SK-N-SH (cell line): ENCODE data around the gene CYTL1. TPM values are rescaled to one million over a fixed set of nuclear protein-coding genes. Genes with fewer than 3 reads are reported as not detected.

Source experiments
- CTCF ChIA-PET: fragments of 300-600, 350-600 bp; formaldehyde crosslinking; extraction: SDS; loops from one replicate; lab custom pipeline; 2021; lab: Yijun Ruan, JAX
- POLR2A ChIA-PET: fragments of 350-600 bp; sonication (Branson Sonifier 250); formaldehyde crosslinking; extraction: SDS; loops from one replicate; lab custom pipeline; 2020; ENCODE audit warnings: antibody characterized with exemption, inconsistent platforms; lab: Yijun Ruan, JAX
- DNase-seq: peaks from one replicate; pipeline ENCODE4 v3.0.0; 2012
- H2AFZ ChIP-seq: fragments of 200-600 bp; sonication (generic); 2 replicates; pipeline ENCODE4 v1.8.1; 2016; ENCODE audit warnings: antibody characterized with exemption, mild to moderate bottlenecking, low read depth
- H3F3A ChIP-seq: fragments of 200-600 bp; sonication (generic); replicated peaks from 2 replicates; pipeline ENCODE3; 2016; ENCODE audit warnings: antibody characterized with exemption, mild to moderate bottlenecking; ENCODE audit not compliant: insufficient read depth
- H3K27ac ChIP-seq, 2 experiments: fragments of 200-500 bp in 1 of 2; fragments of 200-600 bp in 1 of 2; sonication (Bioruptor generic) in 1 of 2; sonication (generic), shearing (Covaris generic) in 1 of 2; 2 replicates each; pipeline versions ENCODE4 v1.5.1 to v1.6.1; 2014 to 2016; ENCODE audit warnings: low read depth in 2 of 2, inconsistent platforms in 1 of 2, low read length in 1 of 2, mild to moderate bottlenecking in 1 of 2, mixed read lengths in 1 of 2
- H3K27me3 ChIP-seq: fragments of 200-600 bp; sonication (generic), shearing (Covaris generic); 2 replicates; pipeline ENCODE4 v1.6.1; 2016; ENCODE audit warnings: mixed run types; ENCODE audit not compliant: insufficient read depth
- H3K36me3 ChIP-seq, 2 experiments: fragments of 200-500 bp in 1 of 2; fragments of 200-600 bp in 1 of 2; sonication (Bioruptor generic) in 1 of 2; sonication (generic) in 1 of 2; replicated peaks in 1 of 2; 2 replicates each; pipeline versions ENCODE3 to v1.5.1; 2014 to 2016; ENCODE audit warnings: low read length in 1 of 2, mild to moderate bottlenecking in 1 of 2; ENCODE audit not compliant: insufficient read depth in 2 of 2, control insufficient read depth in 1 of 2
- H3K4me1 ChIP-seq, 2 experiments: fragments of 200-500 bp in 1 of 2; fragments of 200-600 bp in 1 of 2; sonication (Bioruptor generic) in 1 of 2; sonication (generic), shearing (Covaris generic) in 1 of 2; 2 replicates each; pipeline versions ENCODE4 v1.5.1 to v1.6.1; 2014 to 2016; ENCODE audit warnings: low read depth in 1 of 2, low read length in 1 of 2, mixed run types in 1 of 2; ENCODE audit not compliant: insufficient read depth in 2 of 2, control insufficient read depth in 1 of 2
- H3K4me2 ChIP-seq: fragments of 200-600 bp; sonication (generic), shearing (Covaris generic); 2 replicates; pipeline ENCODE4 v1.6.1; 2017; ENCODE audit warnings: mixed run types
- H3K4me3 ChIP-seq, 2 experiments: fragments of 200-500 bp in 1 of 2; fragments of 200-600 bp in 1 of 2; sonication (Bioruptor generic) in 1 of 2; sonication (generic), shearing (Covaris generic) in 1 of 2; 2 replicates each; pipeline versions ENCODE4 v1.5.1 to v1.8.1; 2014 to 2016; ENCODE audit warnings: low read depth in 2 of 2, inconsistent platforms in 1 of 2, low read length in 1 of 2, mild to moderate bottlenecking in 1 of 2, mixed read lengths in 1 of 2, moderate library complexity in 1 of 2
- H3K79me2 ChIP-seq: fragments of 200-600 bp; sonication (generic); 2 replicates; pipeline ENCODE4 v1.8.1; 2017; ENCODE audit warnings: mild to moderate bottlenecking; ENCODE audit not compliant: insufficient read depth
- H3K9ac ChIP-seq: fragments of 200-600 bp; sonication (generic); 2 replicates; pipeline ENCODE4 v1.6.1; 2017; ENCODE audit warnings: mixed run types
- H3K9me2 ChIP-seq: fragments of 200-600 bp; sonication (generic); 2 replicates; pipeline ENCODE4 v1.6.1; 2017; ENCODE audit warnings: mixed run types
- H3K9me3 ChIP-seq: fragments of 200-600 bp; sonication (generic); 2 replicates; pipeline ENCODE4 v1.6.1; 2017; ENCODE audit warnings: mixed run types, mild to moderate bottlenecking, moderate library complexity
- H4K20me1 ChIP-seq: fragments of 200-600 bp; sonication (generic); 2 replicates; pipeline ENCODE4 v1.6.1; 2017; ENCODE audit warnings: mild to moderate bottlenecking, mixed run types; ENCODE audit not compliant: insufficient read depth
- CHD2 ChIP-seq: fragments of 150-350 bp; IDR thresholded peaks from 2 replicates; pipeline ENCODE4 v1.6.1; 2018; ENCODE audit warnings: low read length; ENCODE audit not compliant: partially characterized antibody
- CTCF ChIP-seq: fragments of 200-600 bp; sonication (generic); IDR thresholded peaks from 2 replicates; pipeline ENCODE4 v1.6.1; 2017; ENCODE audit warnings: antibody characterized with exemption, mild to moderate bottlenecking, moderate library complexity
- ELF1 ChIP-seq: IDR thresholded peaks from 2 replicates; pipeline ENCODE4 v1.4.0; 2012
- FOSL2 ChIP-seq: IDR thresholded peaks from 2 replicates; pipeline ENCODE4 v1.4.0; 2012; ENCODE audit warnings: low read depth, mild to moderate bottlenecking, moderate library complexity, borderline replicate concordance
- FOXJ3 ChIP-seq: sonication (generic); formaldehyde crosslinking; IDR thresholded peaks from 2 replicates; pipeline ENCODE4 v1.5.1; 2020; ENCODE audit warnings: mild to moderate bottlenecking, missing genetic modification reagents
- GABPA ChIP-seq: IDR thresholded peaks from 2 replicates; pipeline ENCODE4 v1.4.0; 2012; ENCODE audit warnings: low read depth, mild to moderate bottlenecking
- IRF3 ChIP-seq: fragments of 150-350 bp; IDR thresholded peaks from 2 replicates; pipeline ENCODE4 v1.6.1; 2016; ENCODE audit warnings: mild to moderate bottlenecking, low read depth, low read length
- REST ChIP-seq: IDR thresholded peaks from 2 replicates; pipeline ENCODE4 v1.6.1; 2012; ENCODE audit warnings: mild to moderate bottlenecking, low read depth, low read length, moderate library complexity
- SMC3 ChIP-seq: IDR thresholded peaks from 2 replicates; pipeline ENCODE4 v1.6.1; 2012; ENCODE audit warnings: low read depth, low read length, improper control_type of control experiment
- TAF1 ChIP-seq: IDR thresholded peaks from 2 replicates; pipeline ENCODE4 v1.6.1; 2012; ENCODE audit warnings: low read depth, mild to moderate bottlenecking, low read length, moderate library complexity, borderline replicate concordance
- USF1 ChIP-seq: IDR thresholded peaks from 2 replicates; pipeline ENCODE4 v1.4.0; 2012; ENCODE audit warnings: low read depth, borderline replicate concordance
- WGBS: methylation state at CpG from one replicate; pipeline ENCODE4 v1.1.6; 2017; ENCODE audit warnings: low lambda C conversion rate; 5-methylcytosine and 5-hydroxymethylcytosine counted together
- polyA plus RNA-seq, 3 experiments: library from polyadenylated mRNA; depleted of rRNA; stranded (reverse); fragments of >200 nt; gene quantifications; 2 replicates each; pipeline ENCODE4 v1.2.3, GENCODE V29; 2012

Gene CYTL1
- polyA plus RNA-seq, 1 of the 3 experiments (the other 2 are of a cell fraction), result 3.0 TPM

GRCh38 chr4:4994312-4995097 lies 24.8 kb downstream of the CYTL1 start:
- no peak for TF ChIP-seq REST
- TF ChIP-seq USF1, result no peak
- TF ChIP-seq ELF1, result no peak
- no peak for TF ChIP-seq SMC3
- TF ChIP-seq FOSL2, result no peak
- no peak for TF ChIP-seq GABPA
- TF ChIP-seq, all 33 proteins: peak for 0
- Histone ChIP-seq H3K9me3 (no peaks in the 10 kb centered on the region), H3K4me2 (no peak overlapping the region), H4K20me1 (no peaks in the 10 kb centered on the region), H3K9me2 (no peaks in the 10 kb centered on the region), H3K27ac (no peak overlapping the region), H3K79me2 (no peaks in the 10 kb centered on the region), H2AFZ (no peak overlapping the region), H3K9ac (no peak overlapping the region), H3K27me3 (no peaks in the 10 kb centered on the region), H3F3A (peaks cover 15% of the 10 kb centered on the region), H3K4me1 (peaks cover 4 to 8% of the 10 kb centered on the region in 2 experiments; a peak in 3 of 4 replicates), H3K36me3 (no peaks in the 10 kb centered on the region), H3K4me3 (no peak overlapping the region)
- ChIA-PET CTCF (interaction anchor here (0.6 to 1.7 kb wide), 9 partner anchors 9 to 449 kb away, joined by 3 to 8 read pairs (median 3); partner anchors contain the start of gene STK32B), POLR2A (no interaction called here)
- no peak for DNase-seq
- 46% methylated on average over 17 of the region's 18 CpGs for WGBS

GRCh38 chr4:4992833-4993232 lies 26.4 kb downstream of the CYTL1 start:
- 89% methylated on average over 5 of the region's 5 CpGs for WGBS

More at GRCh38 chr4:4992833-4993232, 26.4 kb downstream of the CYTL1 start:
- Histone ChIP-seq H4K20me1 (no peaks in the 10 kb centered on the region), H3K79me2 (no peaks in the 10 kb centered on the region), H3K9me3 (no peaks in the 10 kb centered on the region), H3K27me3 (no peaks in the 10 kb centered on the region), H3K27ac (no peak overlapping the region), H3K4me1 (peaks cover 4 to 8% of the 10 kb centered on the region in 2 experiments; a peak in 3 of 4 replicates), H3F3A (peaks cover 15% of the 10 kb centered on the region), H3K36me3 (no peaks in the 10 kb centered on the region), H3K4me2 (no peak overlapping the region), H3K9me2 (no peaks in the 10 kb centered on the region), H2AFZ (no peak overlapping the region), H3K4me3 (no peak overlapping the region), H3K9ac (no peak overlapping the region)
- TF ChIP-seq TAF1 (no peak), FOXJ3 (no peak), CHD2 (no peak), IRF3 (no peak), USF1 (no peak), CTCF (no peak)
- no peak for DNase-seq
- CTCF ChIA-PET, result no interaction called here
- POLR2A ChIA-PET, result no interaction called here
